Measurements from ENCODE around the gene OR52N2. TPM values are rescaled to one million over a fixed set of nuclear protein-coding genes. Genes with fewer than 3 reads are reported as not detected.

OR52N2 gene
- total RNA-seq (not detected), polyA plus RNA-seq (not detected)
- long read RNA-seq, donor 1: 0 reads
- long read RNA-seq, donor 2: 0 reads
- long read RNA-seq, donor 3: 0 reads

DNA sequence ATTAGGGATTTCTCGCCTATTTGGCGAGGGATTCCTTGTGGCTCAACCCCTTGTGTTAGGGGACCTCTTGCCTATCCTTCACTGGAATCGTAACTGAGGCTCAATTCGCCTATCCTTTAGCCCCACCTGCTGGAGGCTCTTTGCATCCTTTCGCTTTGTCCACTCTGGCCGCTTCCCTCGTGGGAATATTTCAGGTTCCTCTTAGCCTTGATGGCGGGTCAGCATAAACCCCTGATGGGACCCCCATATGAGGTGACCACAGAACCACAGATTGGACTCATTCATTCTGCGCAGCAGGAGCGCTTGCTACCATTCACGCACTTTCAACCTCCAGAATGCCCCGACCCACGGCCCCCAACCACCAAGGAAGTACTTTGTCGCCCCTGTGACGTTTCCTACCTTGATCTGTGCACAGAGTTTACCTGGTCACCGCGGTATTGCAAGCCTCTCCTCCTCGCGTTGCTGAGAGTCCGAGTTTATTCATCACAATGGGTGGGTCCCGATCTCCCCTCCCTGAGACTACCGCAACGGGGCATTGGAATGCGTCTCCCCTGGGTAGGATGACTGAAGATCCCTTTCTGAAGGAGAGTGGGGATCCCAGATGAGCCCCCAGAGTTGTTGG, at the start of gene OR52N2:
Gene OR52N2, plus strand, starts transcription at position 425 of the 622 bp plus-strand sequence. CDS start 11,412 bp downstream, outside the sequence.
- DNase-seq (peak in 4 of 5 donors; percentile 63 to 70 (median 66)), ATAC-seq (peak in 3 of 4 donors; percentile 88 to 92 (median 90))
- no peaks in the 10 kb centered on the region for H3K36me3 ChIP-seq
- no peak within 1 kb of the TSS for H3K27ac ChIP-seq
- intact Hi-C loops (cut with DNase I): loop anchor here (1.0 to 10.0 kb wide), 15 partner anchors 204 to 1174 kb away; partner anchors contain the start of genes OR51D1 (in 1 of the 10), OR51V1 (in 1 of the 10) and TRIM6 (in 1 of the 10)
- H3K4me1 ChIP-seq: peaks cover 0 to 12% (median 0%) of the 10 kb centered on the region in 12 donors
- peaks cover 0 to 12% (median 0%) of the 10 kb centered on the region in 12 donors for H3K9me3 ChIP-seq
- H3K4me3 ChIP-seq: peak within 1 kb of the TSS; percentile 17 to 66 (median 54)
- TF ChIP-seq, protein P1, sequence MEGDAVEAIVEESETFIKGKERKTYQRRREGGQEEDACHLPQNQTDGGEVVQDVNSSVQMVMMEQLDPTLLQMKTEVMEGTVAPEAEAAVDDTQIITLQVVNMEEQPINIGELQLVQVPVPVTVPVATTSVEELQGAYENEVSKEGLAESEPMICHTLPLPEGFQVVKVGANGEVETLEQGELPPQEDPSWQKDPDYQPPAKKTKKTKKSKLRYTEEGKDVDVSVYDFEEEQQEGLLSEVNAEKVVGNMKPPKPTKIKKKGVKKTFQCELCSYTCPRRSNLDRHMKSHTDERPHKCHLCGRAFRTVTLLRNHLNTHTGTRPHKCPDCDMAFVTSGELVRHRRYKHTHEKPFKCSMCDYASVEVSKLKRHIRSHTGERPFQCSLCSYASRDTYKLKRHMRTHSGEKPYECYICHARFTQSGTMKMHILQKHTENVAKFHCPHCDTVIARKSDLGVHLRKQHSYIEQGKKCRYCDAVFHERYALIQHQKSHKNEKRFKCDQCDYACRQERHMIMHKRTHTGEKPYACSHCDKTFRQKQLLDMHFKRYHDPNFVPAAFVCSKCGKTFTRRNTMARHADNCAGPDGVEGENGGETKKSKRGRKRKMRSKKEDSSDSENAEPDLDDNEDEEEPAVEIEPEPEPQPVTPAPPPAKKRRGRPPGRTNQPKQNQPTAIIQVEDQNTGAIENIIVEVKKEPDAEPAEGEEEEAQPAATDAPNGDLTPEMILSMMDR (IDR thresholded peaks at IDR 0.05): peak; percentile 66 to 89 (median 84)
- no peak for TF ChIP-seq POLR2A (IDR thresholded peaks at IDR 0.05)
- peaks cover 0 to 2% (median 0%) of the 10 kb centered on the region in 9 donors for H3K27me3 ChIP-seq
- 7 to 32% (median 8%) methylated on average over 24 of the region's 24 CpGs for WGBS, 4 donors

DNA sequence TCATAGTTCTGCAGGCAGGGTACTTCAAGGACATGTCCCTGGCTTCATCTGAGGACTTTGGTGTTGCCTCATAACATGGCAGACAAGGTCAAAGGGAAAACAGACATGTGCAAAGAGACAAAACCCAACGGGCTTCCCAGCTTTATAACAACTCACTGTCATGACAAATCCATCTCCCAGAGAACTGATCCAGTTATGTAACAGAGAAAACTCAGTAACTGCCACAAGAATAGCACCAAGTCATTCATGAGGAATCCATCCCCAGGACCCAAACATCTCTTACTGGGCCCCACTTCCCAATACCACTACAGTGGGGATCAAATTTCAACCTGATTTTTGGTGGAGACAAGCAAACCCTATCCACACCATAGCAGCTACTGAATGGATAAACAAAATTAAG, 41.7 kb upstream of the OR52N2 start:
- no peaks in the 10 kb centered on the region for H3K27me3 ChIP-seq
- ATAC-seq (no peak), DNase-seq (no peak)
- 45 to 71% (median 57%) methylated on average over 1 of the region's 1 CpG; no CpG with 5 or more reads in 1 of the 4 donors for WGBS, 4 donors
- no peaks in the 10 kb centered on the region for H3K9me3 ChIP-seq
- TF ChIP-seq POLR2A (IDR thresholded peaks at IDR 0.05): no peak
- TF ChIP-seq, protein P1 (IDR thresholded peaks at IDR 0.05): no peak
- intact Hi-C loops (cut with DNase I): no loop called here
- no peak overlapping the region for H3K27ac ChIP-seq
- no peak overlapping the region for H3K4me3 ChIP-seq
- no peaks in the 10 kb centered on the region for H3K4me1 ChIP-seq
- no peaks in the 10 kb centered on the region for H3K36me3 ChIP-seq

DNA sequence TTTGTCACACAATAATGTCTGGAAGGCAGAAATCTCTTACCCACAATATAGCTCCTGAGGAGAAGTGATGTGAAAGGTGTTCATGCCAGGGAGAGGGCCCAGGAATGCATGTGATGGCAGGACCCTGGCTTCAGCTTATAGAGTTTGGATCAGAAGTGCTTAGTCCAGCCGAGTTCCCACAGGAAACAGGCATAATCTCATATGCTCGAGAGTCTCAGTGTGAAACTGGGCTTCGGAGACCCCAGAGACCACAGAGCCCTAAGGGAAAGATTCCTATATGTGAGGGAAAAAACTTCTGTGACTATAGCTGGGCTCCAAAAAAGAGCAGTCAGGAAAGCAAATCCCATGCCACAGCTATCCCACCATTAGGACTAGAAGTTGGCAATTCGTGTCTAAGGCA, 25.5 kb upstream of the OR52N2 start, which contains the start of gene OR52N5:
Gene OR52N5, minus strand, starts transcription at position 101 of the 400 bp plus-strand sequence. CDS start 4,721 bp downstream, outside the sequence.
- DNase-seq (no peak), ATAC-seq (no peak)
- intact Hi-C loops (cut with DNase I): no loop called here
- H3K4me1 ChIP-seq: no peaks in the 10 kb centered on the region
- no peaks in the 10 kb centered on the region for H3K9me3 ChIP-seq
- TF ChIP-seq, protein P1 (IDR thresholded peaks at IDR 0.05): no peak
- TF ChIP-seq POLR2A (IDR thresholded peaks at IDR 0.05): no peak
- H3K4me3 ChIP-seq: no peak within 1 kb of the TSS
- WGBS, 4 donors: 15 to 55% (median 30%) methylated on average over 4 of the region's 4 CpGs
- H3K36me3 ChIP-seq: no peaks in the 10 kb centered on the region
- H3K27ac ChIP-seq: no peak within 1 kb of the TSS
- H3K27me3 ChIP-seq: no peaks in the 10 kb centered on the region

DNA sequence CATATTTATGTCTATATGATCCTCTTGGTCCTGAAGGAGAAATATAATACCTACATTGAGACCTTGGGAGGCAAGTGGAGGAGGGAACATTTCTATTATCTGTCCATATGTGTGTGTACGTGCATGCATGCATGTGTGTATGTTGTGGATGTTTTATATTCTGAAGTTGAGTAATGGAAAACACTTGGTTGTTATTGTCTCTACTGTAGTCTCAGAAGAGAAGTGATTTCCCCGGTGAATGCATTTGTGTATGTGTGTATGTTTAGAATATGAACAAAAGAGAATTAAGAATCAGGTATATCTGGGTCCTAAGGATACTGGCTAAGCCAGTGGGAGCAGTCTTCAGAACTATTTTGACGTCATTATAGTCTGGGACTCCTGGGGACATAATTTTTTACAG, 17.6 kb upstream of the OR52N2 start, which contains the start of gene OR52N1:
Gene OR52N1, minus strand, starts transcription at position 101 of the 400 bp plus-strand sequence. CDS start 2,449 bp downstream, outside the sequence.
- WGBS, 4 donors: 62 to 77% (median 71%) methylated on average over 3 of the region's 3 CpGs
- Histone ChIP-seq H3K4me1 (no peaks in the 10 kb centered on the region), H3K36me3 (no peaks in the 10 kb centered on the region), H3K9me3 (peaks cover 0 to 12% (median 0%) of the 10 kb centered on the region in 12 donors), H3K4me3 (no peak within 1 kb of the TSS), H3K27me3 (no peaks in the 10 kb centered on the region), H3K27ac (no peak within 1 kb of the TSS)
- ATAC-seq (no peak), DNase-seq (no peak)
- TF ChIP-seq POLR2A (IDR thresholded peaks at IDR 0.05): no peak
- TF ChIP-seq, protein P1 (IDR thresholded peaks at IDR 0.05): no peak
- intact Hi-C loops (cut with DNase I): no loop called here

Data from heart left ventricle (tissue), 16 donors.